Measurements from ENCODE around the gene UBXN6.

UBXN6 gene

GRCh38 chr19:4464815-4465581 is 7.4 kb upstream of the UBXN6 start:
- no peak overlapping the region for H3K27ac ChIP-seq
- DNase-seq (ENCODE audit: low read depth, low spot score): no peak

GRCh38 chr19:4456843-4457653 is 546 bp downstream of the UBXN6 start:
- peak overlapping the region; percentile 77 for H3K27ac ChIP-seq
- no peak for DNase-seq (ENCODE audit: low read depth, low spot score)

- H3K27ac ChIP-seq: peak overlapping the region; percentile 77
- no peak for DNase-seq (ENCODE audit: low read depth, low spot score)
These were observed 1.1 kb downstream of the UBXN6 start for GRCh38 chr19:4456476-4456842.

- H3K27ac ChIP-seq: peak overlapping the region; percentile 77
- no peak for DNase-seq (ENCODE audit: low read depth, low spot score)
These were observed 1.7 kb downstream of the UBXN6 start for GRCh38 chr19:4455719-4456475.

GRCh38 chr19:4454747-4455718 is 2.6 kb downstream of the UBXN6 start:
- peak overlapping the region; percentile 77 for H3K27ac ChIP-seq
- peak; percentile 68 for DNase-seq (ENCODE audit: low read depth, low spot score)

- H3K27ac ChIP-seq: no peak overlapping the region
- no peak for DNase-seq (ENCODE audit: low read depth, low spot score)
These were observed 4.1 kb downstream of the UBXN6 start for GRCh38 chr19:4453232-4454179.

- H3K27ac ChIP-seq: no peak overlapping the region
- no peak for DNase-seq (ENCODE audit: low read depth, low spot score)
These were observed 5.2 kb downstream of the UBXN6 start for GRCh38 chr19:4452230-4452990.

GRCh38 chr19:4449639-4450028 is 8.0 kb downstream of the UBXN6 start:
- no peak overlapping the region for H3K27ac ChIP-seq
- no peak for DNase-seq (ENCODE audit: low read depth, low spot score)

- DNase-seq (ENCODE audit: low read depth, low spot score): no peak
- no peak overlapping the region for H3K27ac ChIP-seq
These were observed 8.5 kb downstream of the UBXN6 start for GRCh38 chr19:4449022-4449638.

GRCh38 chr19:4448147-4448985 is 9.2 kb downstream of the UBXN6 start:
- no peak overlapping the region for H3K27ac ChIP-seq
- DNase-seq (ENCODE audit: low read depth, low spot score): no peak

GRCh38 chr19:4447327-4448146 is 10.1 kb downstream of the UBXN6 start:
- H3K27ac ChIP-seq: no peak overlapping the region
- no peak for DNase-seq (ENCODE audit: low read depth, low spot score)

GRCh38 chr19:4446704-4447200 is 10.8 kb downstream of the UBXN6 start:
- DNase-seq (ENCODE audit: low read depth, low spot score): no peak
- no peak overlapping the region for H3K27ac ChIP-seq

GRCh38 chr19:4445963-4446703 is 11.5 kb downstream of the UBXN6 start:
- no peak overlapping the region for H3K27ac ChIP-seq
- no peak for DNase-seq (ENCODE audit: low read depth, low spot score)

- H3K27ac ChIP-seq: no peak overlapping the region
- no peak for DNase-seq (ENCODE audit: low read depth, low spot score)
These were observed 12.5 kb downstream of the UBXN6 start for GRCh38 chr19:4444765-4445741.

Data from epithelial cell of prostate (primary cell).